Fibroblast of lung (primary cell): Measurements from ENCODE around the gene PDE4D. TPM values are rescaled to one million over a fixed set of nuclear protein-coding genes. Genes with fewer than 3 reads are reported as not detected.

Source experiments
- DNase-seq, 2 donors: peaks; one replicate each; pipeline versions ENCODE4 v3.0.0 to v3.0.0-alpha.2; 2010; ENCODE audit warnings: low read depth in 2 of 2
- H2AFZ ChIP-seq: 2 replicates; pipeline ENCODE4 v1.5.1; 2012; ENCODE audit warnings: low read length, control low read depth, inconsistent platforms
- H3K27ac ChIP-seq: 2 replicates; pipeline ENCODE4 v1.5.1; 2011; ENCODE audit warnings: low read length, control low read depth; ENCODE audit not compliant: insufficient read depth
- H3K27me3 ChIP-seq: 2 replicates; pipeline ENCODE4 v1.5.1; 2011; ENCODE audit warnings: mild to moderate bottlenecking, low read length; ENCODE audit not compliant: control insufficient read depth, insufficient read depth
- H3K36me3 ChIP-seq: 2 replicates; pipeline ENCODE4 v1.5.1; 2011; ENCODE audit warnings: low read length; ENCODE audit not compliant: control insufficient read depth, insufficient read depth
- H3K4me1 ChIP-seq: 2 replicates; pipeline ENCODE4 v1.5.1; 2011; ENCODE audit warnings: low read length; ENCODE audit not compliant: control insufficient read depth, insufficient read depth; ENCODE audit errors: extremely low read depth
- H3K4me2 ChIP-seq: 2 replicates; pipeline ENCODE4 v1.5.1; 2011; ENCODE audit warnings: low read length, control low read depth; ENCODE audit not compliant: insufficient read depth; ENCODE audit errors: extremely low read depth
- H3K4me3 ChIP-seq, 4 experiments: fragments of 200-600 bp in 1 of 4; sonication (generic) in 1 of 4; replicated peaks in 1 of 4; 2 replicates each; pipeline ENCODE4 v1.5.1; 2011 to 2016; ENCODE audit warnings: low read length in 4 of 4, low read depth in 3 of 4, mild to moderate bottlenecking in 3 of 4, control low read depth in 2 of 4, inconsistent platforms in 1 of 4, mixed read lengths in 1 of 4; ENCODE audit not compliant: insufficient read depth in 1 of 4; ENCODE audit errors: control extremely low read depth in 1 of 4
- H3K79me2 ChIP-seq: 2 replicates; pipeline ENCODE4 v1.5.1; 2012; ENCODE audit warnings: mild to moderate bottlenecking, low read length, inconsistent platforms; ENCODE audit not compliant: control insufficient read depth, insufficient read depth
- H3K9ac ChIP-seq: 2 replicates; pipeline ENCODE4 v1.5.1; 2011; ENCODE audit warnings: mild to moderate bottlenecking, low read length, control low read depth; ENCODE audit not compliant: insufficient read depth
- H3K9me3 ChIP-seq: 2 replicates; pipeline ENCODE4 v1.5.1; 2012; ENCODE audit warnings: low read depth, low read length; ENCODE audit not compliant: control insufficient read depth, insufficient read depth
- H4K20me1 ChIP-seq: 2 replicates; pipeline ENCODE4 v1.5.1; 2011; ENCODE audit warnings: low read length; ENCODE audit not compliant: control insufficient read depth, insufficient read depth; ENCODE audit errors: extremely low read depth
- EZH2 ChIP-seq: IDR thresholded peaks from 2 replicates; pipeline ENCODE4 v1.5.1; 2012; ENCODE audit warnings: low read length, control low read depth, mild to moderate bottlenecking; ENCODE audit errors: missing control alignments
- polyA plus RNA-seq, 2 donors: library from polyadenylated mRNA; depleted of rRNA in 1 of 2; stranded (reverse) in 1 of 2; unstranded in 1 of 2; fragments of >200 nt; gene quantifications; 2 replicates each; pipeline ENCODE4 v1.2.1, GENCODE V29; 2011 to 2012; ENCODE audit warnings: missing spikeins in 1 of 2
- total RNA-seq: library from RNA; depleted of rRNA; stranded (reverse); fragments of >200 nt; gene quantifications from 2 replicates; pipeline ENCODE4 v1.2.1, GENCODE V29; 2014
- TF ChIP-seq, protein P1 (sequence below), 2 donors: IDR thresholded peaks in 1 of 2; conservative IDR thresholded peaks in 1 of 2; 1 replicate in 1 of 2; 2 replicates in 1 of 2; pipeline ENCODE4 v1.5.1; 2011 to 2012; ENCODE audit warnings: low read length in 2 of 2, control low read depth in 1 of 2, inconsistent platforms in 1 of 2, low read depth in 1 of 2, mild to moderate bottlenecking in 1 of 2

PDE4D gene
- total and polyA plus RNA-seq, 2 donors (not counting 1 experiment from before 2014, with no cell fraction given): 2.1 to 8.3 TPM

DNA sequence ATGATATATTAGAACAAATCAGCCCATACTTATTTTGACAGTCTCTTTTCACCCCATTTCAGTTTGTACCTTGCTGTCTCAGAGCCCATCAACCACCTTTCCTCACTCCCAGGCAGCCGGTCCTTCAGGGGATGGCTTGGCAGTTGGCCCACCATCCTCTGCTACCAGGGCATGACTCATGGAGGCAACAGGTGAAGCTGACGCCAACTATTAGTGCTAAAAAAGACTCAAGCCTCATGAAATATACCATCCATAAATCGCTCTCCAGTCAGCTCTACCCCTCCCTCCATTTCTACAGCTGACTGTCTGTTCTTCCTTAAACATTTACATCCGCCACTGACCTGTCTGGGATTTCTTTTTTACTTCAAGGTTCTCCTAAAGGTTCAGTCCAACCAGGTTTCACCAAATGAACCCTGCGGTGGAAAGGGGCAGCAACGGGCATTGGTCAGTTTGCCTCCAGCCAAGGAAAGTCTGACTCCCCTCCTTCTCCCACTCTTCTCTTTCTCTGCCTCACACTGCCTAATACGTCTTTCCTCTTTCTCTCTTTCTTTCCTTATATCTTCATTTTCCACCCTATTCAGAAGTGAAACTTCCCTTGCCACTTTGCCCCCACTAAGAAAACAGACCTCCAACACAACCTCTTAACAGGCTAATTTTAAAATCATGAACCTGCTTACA lies 871.5 kb downstream of the PDE4D start:
- H2AFZ ChIP-seq: no peak overlapping the region
- no peak for DNase-seq
- no peaks in the 10 kb centered on the region for H3K4me1 ChIP-seq
- H3K9ac ChIP-seq: no peak overlapping the region
- TF ChIP-seq, protein P1, sequence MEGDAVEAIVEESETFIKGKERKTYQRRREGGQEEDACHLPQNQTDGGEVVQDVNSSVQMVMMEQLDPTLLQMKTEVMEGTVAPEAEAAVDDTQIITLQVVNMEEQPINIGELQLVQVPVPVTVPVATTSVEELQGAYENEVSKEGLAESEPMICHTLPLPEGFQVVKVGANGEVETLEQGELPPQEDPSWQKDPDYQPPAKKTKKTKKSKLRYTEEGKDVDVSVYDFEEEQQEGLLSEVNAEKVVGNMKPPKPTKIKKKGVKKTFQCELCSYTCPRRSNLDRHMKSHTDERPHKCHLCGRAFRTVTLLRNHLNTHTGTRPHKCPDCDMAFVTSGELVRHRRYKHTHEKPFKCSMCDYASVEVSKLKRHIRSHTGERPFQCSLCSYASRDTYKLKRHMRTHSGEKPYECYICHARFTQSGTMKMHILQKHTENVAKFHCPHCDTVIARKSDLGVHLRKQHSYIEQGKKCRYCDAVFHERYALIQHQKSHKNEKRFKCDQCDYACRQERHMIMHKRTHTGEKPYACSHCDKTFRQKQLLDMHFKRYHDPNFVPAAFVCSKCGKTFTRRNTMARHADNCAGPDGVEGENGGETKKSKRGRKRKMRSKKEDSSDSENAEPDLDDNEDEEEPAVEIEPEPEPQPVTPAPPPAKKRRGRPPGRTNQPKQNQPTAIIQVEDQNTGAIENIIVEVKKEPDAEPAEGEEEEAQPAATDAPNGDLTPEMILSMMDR (conservative IDR thresholded peaks at IDR 0.05 in 1 of 2, IDR thresholded peaks at IDR 0.05 in 1 of 2; ENCODE audit: low read depth in 1 of 2, low read length in 2 of 2): no peak
- no peak for TF ChIP-seq EZH2
- H3K9me3 ChIP-seq: no peaks in the 10 kb centered on the region
- no peak overlapping the region for H3K27ac ChIP-seq
- no peak overlapping the region for H3K4me2 ChIP-seq
- no peaks in the 10 kb centered on the region for H4K20me1 ChIP-seq
- no peak overlapping the region for H3K4me3 ChIP-seq
- no peaks in the 10 kb centered on the region for H3K79me2 ChIP-seq
- H3K27me3 ChIP-seq: no peaks in the 10 kb centered on the region
- no peaks in the 10 kb centered on the region for H3K36me3 ChIP-seq

DNA sequence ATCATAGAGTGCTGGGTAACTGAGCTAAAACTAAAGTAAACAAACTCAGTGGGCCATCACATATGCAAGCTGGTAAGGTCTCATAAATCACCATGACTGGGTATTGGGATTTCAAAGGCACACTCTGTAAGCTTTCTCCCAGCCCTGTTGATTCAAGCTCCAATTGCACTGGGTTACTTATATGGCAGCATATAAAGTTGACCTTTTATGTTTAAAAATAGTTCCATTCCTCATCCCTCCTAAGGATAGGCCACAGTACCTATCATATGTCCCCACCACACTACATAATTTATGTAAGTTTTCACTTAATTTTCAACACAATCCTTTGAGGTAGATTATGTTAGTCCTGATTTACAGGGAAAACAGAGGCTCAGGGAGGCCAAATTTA lies 872.2 kb downstream of the PDE4D start:
- Histone ChIP-seq H3K27ac (no peak overlapping the region), H3K4me2 (no peak overlapping the region), H2AFZ (no peak overlapping the region), H3K4me1 (no peaks in the 10 kb centered on the region), H3K9me3 (no peaks in the 10 kb centered on the region), H3K27me3 (no peaks in the 10 kb centered on the region), H4K20me1 (no peaks in the 10 kb centered on the region), H3K4me3 (no peak overlapping the region), H3K9ac (no peak overlapping the region), H3K36me3 (no peaks in the 10 kb centered on the region), H3K79me2 (no peaks in the 10 kb centered on the region)
- TF ChIP-seq EZH2: no peak
- TF ChIP-seq, protein P1 (conservative IDR thresholded peaks at IDR 0.05 in 1 of 2, IDR thresholded peaks at IDR 0.05 in 1 of 2; ENCODE audit: low read depth in 1 of 2, low read length in 2 of 2): no peak
- DNase-seq: peak in 1 of 2 donors; percentile 25

DNA sequence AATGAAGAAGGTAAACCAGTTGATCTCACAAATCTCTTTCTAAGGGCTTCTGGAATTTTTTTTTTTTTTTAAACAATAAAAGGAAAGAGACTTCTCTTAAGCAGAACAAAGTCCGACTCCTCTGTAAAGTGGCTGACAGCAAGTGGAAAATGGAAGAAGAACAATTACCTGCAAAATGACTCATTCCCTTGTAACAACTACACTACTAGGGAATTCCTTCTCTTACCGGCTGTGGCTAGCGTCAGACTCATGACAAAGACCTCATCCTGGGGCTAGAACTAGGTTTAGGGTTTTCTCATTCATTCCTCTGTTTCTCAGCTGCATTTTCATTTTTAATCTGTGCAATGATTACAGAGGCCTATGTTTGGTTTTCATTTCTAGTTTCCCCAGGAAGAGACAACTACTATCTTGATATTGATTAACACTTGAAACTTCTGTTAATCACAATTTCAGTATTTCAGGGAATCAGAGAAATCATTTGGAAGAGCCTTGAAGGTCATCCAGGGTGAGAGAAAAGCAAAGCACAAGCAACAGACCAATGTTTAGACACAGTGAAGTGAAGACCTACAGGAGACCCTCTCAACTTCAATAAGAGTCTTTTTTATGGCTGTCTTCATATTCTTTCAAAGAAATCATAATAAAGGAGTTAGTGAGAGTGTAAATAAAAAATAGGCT lies 872.8 kb downstream of the PDE4D start:
- Histone ChIP-seq H3K4me3 (no peak overlapping the region), H3K4me2 (no peak overlapping the region), H4K20me1 (no peaks in the 10 kb centered on the region), H3K9me3 (no peaks in the 10 kb centered on the region), H3K79me2 (no peaks in the 10 kb centered on the region), H3K27ac (no peak overlapping the region), H3K9ac (no peak overlapping the region), H3K4me1 (no peaks in the 10 kb centered on the region), H3K27me3 (no peaks in the 10 kb centered on the region), H3K36me3 (no peaks in the 10 kb centered on the region), H2AFZ (no peak overlapping the region)
- peak in 1 of 2 donors; percentile 46 for DNase-seq
- no peak for TF ChIP-seq EZH2
- TF ChIP-seq, protein P1 (conservative IDR thresholded peaks at IDR 0.05 in 1 of 2, IDR thresholded peaks at IDR 0.05 in 1 of 2; ENCODE audit: low read depth in 1 of 2, low read length in 2 of 2): no peak
